Activated T-helper 1 cell treated with anti-CD3 and anti-CD28 coated beads, Interleukin-2, amount 50 U/mL, for 16 hours (primary cell): ENCODE data around the gene RABGGTA.

ENCODE experiments used
- DNase-seq, 2 donors: peaks; one replicate each; pipeline ENCODE4 v3.0.0-alpha.2; 2020; ENCODE audit warnings: low read depth in 1 of 2, low spot score in 1 of 2

RABGGTA gene

GRCh38 chr14:24280797-24281460 is 9.5 kb upstream of the RABGGTA start:
- DNase-seq = no peak

GRCh38 chr14:24279301-24280186 is 8.1 kb upstream of the RABGGTA start:
- DNase-seq = peak in 1 of 2 donors; percentile 9

GRCh38 chr14:24278424-24278823 is 7.0 kb upstream of the RABGGTA start:
- DNase-seq = no peak

- no peak for DNase-seq
These were observed 6.4 kb upstream of the RABGGTA start for GRCh38 chr14:24277606-24278321.

GRCh38 chr14:24277071-24277470 is 5.7 kb upstream of the RABGGTA start:
- no peak for DNase-seq

- peak in 1 of 2 donors; percentile 30 for DNase-seq
These were observed 2.7 kb upstream of the RABGGTA start for GRCh38 chr14:24274101-24274543.

- DNase-seq = no peak
These were observed 2.1 kb upstream of the RABGGTA start for GRCh38 chr14:24273422-24273998.

- no peak for DNase-seq
These were observed 1.1 kb upstream of the RABGGTA start for GRCh38 chr14:24272467-24272866.

- no peak for DNase-seq
These were observed 452 bp upstream of the RABGGTA start for GRCh38 chr14:24271834-24272263.

GRCh38 chr14:24270537-24271133 is 762 bp downstream of the RABGGTA start:
- no peak for DNase-seq

- DNase-seq = no peak
These were observed 1.4 kb downstream of the RABGGTA start for GRCh38 chr14:24269910-24270536.

- no peak for DNase-seq
These were observed 2.0 kb downstream of the RABGGTA start for GRCh38 chr14:24269368-24269767.

- DNase-seq = no peak
These were observed 3.2 kb downstream of the RABGGTA start for GRCh38 chr14:24268225-24268624.

- DNase-seq = no peak
These were observed 3.9 kb downstream of the RABGGTA start for GRCh38 chr14:24267516-24267915.

- DNase-seq = no peak
These were observed 4.8 kb downstream of the RABGGTA start for GRCh38 chr14:24266344-24267244.

- no peak for DNase-seq
These were observed 7.1 kb downstream of the RABGGTA start for GRCh38 chr14:24264298-24264697.

GRCh38 chr14:24263848-24264247 is 7.5 kb downstream of the RABGGTA start:
- DNase-seq = no peak

GRCh38 chr14:24262821-24263733 is 8.3 kb downstream of the RABGGTA start, which contains the start of gene TGM1:
TGM1 (minus strand) TSS chr14:24263177; CDS start chr14:24262352, 825 bp downstream.
- no peak for DNase-seq
